HG03039 (cell line): ENCODE data around the gene HELZ.
"Not testable (repeated sequence)": the region's sequence is repeated elsewhere in the genome, so short reads cannot be mapped to it uniquely, and the experiment has no call there.

ENCODE experiments used
- ATAC-seq: cut with Tn5 transposase; IDR thresholded peaks from one replicate; pipeline ENCODE4 v1.9.1; 2021; ENCODE audit warnings: mild to moderate bottlenecking, moderate library complexity; ENCODE audit not compliant: unreplicated experiment

HELZ gene

GRCh38 chr17:67124450-67125148 is 120.4 kb downstream of the HELZ start:
- ATAC-seq: no peak

GRCh38 chr17:67123699-67124098 is 121.3 kb downstream of the HELZ start:
- no peak for ATAC-seq

GRCh38 chr17:67121316-67121891 is 123.6 kb downstream of the HELZ start:
- ATAC-seq: no peak

- no peak for ATAC-seq
These were observed 125.9 kb downstream of the HELZ start for GRCh38 chr17:67119102-67119501.

- no peak for ATAC-seq
These were observed 128.9 kb downstream of the HELZ start for GRCh38 chr17:67116045-67116575.

GRCh38 chr17:67115401-67115800 is 129.6 kb downstream of the HELZ start:
- ATAC-seq: no peak

- ATAC-seq: no peak
These were observed 131.5 kb downstream of the HELZ start for GRCh38 chr17:67113486-67113885.

GRCh38 chr17:67111808-67112207 is 133.2 kb downstream of the HELZ start:
- ATAC-seq: no peak

GRCh38 chr17:67111327-67111726 is 133.7 kb downstream of the HELZ start:
- no peak for ATAC-seq

GRCh38 chr17:67110619-67111018 is 134.4 kb downstream of the HELZ start:
- ATAC-seq: no peak

- no peak for ATAC-seq
These were observed 135.9 kb downstream of the HELZ start for GRCh38 chr17:67109111-67109510.

GRCh38 chr17:67107811-67108775 is 136.9 kb downstream of the HELZ start:
- no peak for ATAC-seq

GRCh38 chr17:67107171-67107570 is 137.8 kb downstream of the HELZ start:
- no peak for ATAC-seq

GRCh38 chr17:67105213-67105612 is 139.8 kb downstream of the HELZ start:
- no peak for ATAC-seq

GRCh38 chr17:67104641-67105040 is 140.4 kb downstream of the HELZ start:
- ATAC-seq: not testable (repeated sequence)

- ATAC-seq: no peak
These were observed 147.0 kb downstream of the HELZ start for GRCh38 chr17:67098006-67098405.

- ATAC-seq: no peak
These were observed 148.4 kb downstream of the HELZ start for GRCh38 chr17:67096609-67097008.

GRCh38 chr17:67095803-67096202 is 149.2 kb downstream of the HELZ start:
- no peak for ATAC-seq

GRCh38 chr17:67095291-67095690 is 149.7 kb downstream of the HELZ start:
- ATAC-seq: not testable (repeated sequence)

- no peak for ATAC-seq
These were observed 151.6 kb downstream of the HELZ start for GRCh38 chr17:67093348-67093747.

- not testable (repeated sequence) for ATAC-seq
These were observed 152.3 kb downstream of the HELZ start for GRCh38 chr17:67092710-67093109.
